GM23338 (cell line): ENCODE measurements around the gene SPTBN4.

Experiments used
- CREB1 ChIP-seq: fragments of 250-450 bp; sonication (Bioruptor Pico); IDR thresholded peaks from 2 replicates; pipeline ENCODE4 v1.5.0; 2020; ENCODE audit warnings: low read depth, mild to moderate bottlenecking, moderate library complexity
- CTCF ChIP-seq, 2 experiments: fragments of 200-600 bp in 1 of 2; sonication (generic) in 1 of 2; conservative IDR thresholded peaks; 2 replicates each; pipeline versions ENCODE4 v1.5.1 to v1.6.1; 2016 to 2017; ENCODE audit warnings: antibody characterized with exemption in 2 of 2, low read depth in 2 of 2, mild to moderate bottlenecking in 2 of 2, moderate library complexity in 1 of 2
- ETS1 ChIP-seq: IDR thresholded peaks from 2 replicates; pipeline ENCODE4 v1.6.1; 2016; ENCODE audit warnings: antibody characterized with exemption
- EZH2 ChIP-seq: fragments of 200-600 bp; sonication (generic); IDR thresholded peaks from one replicate; pipeline ENCODE4 v1.8.0; 2017; ENCODE audit warnings: antibody characterized with exemption, mild to moderate bottlenecking, low read depth; ENCODE audit not compliant: unreplicated experiment
- EZH2phosphoT487 ChIP-seq: fragments of 200-600 bp; sonication (generic); IDR thresholded peaks from one replicate; pipeline ENCODE4 v1.8.1; 2018; ENCODE audit warnings: antibody characterized with exemption; ENCODE audit not compliant: unreplicated experiment
- JUNB ChIP-seq: IDR thresholded peaks from one replicate; pipeline ENCODE4 v1.6.1; 2016; ENCODE audit warnings: antibody characterized with exemption; ENCODE audit not compliant: unreplicated experiment
- POLR2AphosphoS5 ChIP-seq: IDR thresholded peaks from 2 replicates; pipeline ENCODE4 v1.6.1; 2016; ENCODE audit warnings: antibody characterized with exemption, low read depth
- REST ChIP-seq: IDR thresholded peaks from one replicate; pipeline ENCODE4 v1.6.1; 2018; ENCODE audit warnings: antibody characterized with exemption; ENCODE audit not compliant: unreplicated experiment
- ZNF331 ChIP-seq: fragments of 250-450 bp; sonication (Bioruptor Pico); IDR thresholded peaks from 2 replicates; pipeline ENCODE4 v1.5.0; 2020; ENCODE audit warnings: low read depth, mild to moderate bottlenecking, moderate library complexity

DNA sequence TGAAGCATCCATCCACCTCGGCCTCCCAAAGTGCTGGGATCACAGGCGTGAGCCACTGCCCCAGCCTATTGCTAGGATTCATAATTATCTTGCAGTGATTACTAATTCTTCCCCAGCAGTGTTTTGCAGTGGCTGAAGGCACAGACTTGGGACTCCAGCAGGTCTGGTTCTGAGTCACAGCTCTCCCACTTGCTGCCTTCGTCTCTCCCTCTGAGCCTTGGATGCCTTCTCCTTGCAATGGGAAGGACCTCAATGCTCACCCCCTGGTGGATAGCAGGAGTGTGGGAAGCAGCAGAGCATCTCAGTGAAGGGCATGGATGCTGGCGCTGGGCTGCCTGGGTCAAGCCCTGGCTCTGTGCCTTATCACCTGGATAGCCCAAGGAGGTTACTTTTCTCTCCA is 72.3 kb downstream of the SPTBN4 start:
- TF ChIP-seq CREB1 (CRISPR knock-in tag), result no peak
- TF ChIP-seq EZH2phosphoT487, result no peak
- peak in 1 of 2 experiments; percentile 29; a peak in 1 of 4 replicates for TF ChIP-seq CTCF (conservative IDR thresholded peaks at IDR 0.05; ENCODE audit: low read depth in 2 of 2)
- TF ChIP-seq POLR2AphosphoS5, result no peak
- no peak for TF ChIP-seq ETS1
- TF ChIP-seq EZH2, result no peak
- no peak for TF ChIP-seq REST
- no peak for TF ChIP-seq JUNB
- TF ChIP-seq ZNF331, result no peak
